CD4-positive, alpha-beta T cell (primary cell): Measurements from ENCODE around the gene PCLO. TPM values are rescaled to one million over a fixed set of nuclear protein-coding genes. Genes with fewer than 3 reads are reported as not detected.

ENCODE experiments used
- ATAC-seq: fragments of 200-7000 bp; cut with Tn5 transposase; one replicate; pipeline ENCODE4 v1.10.0; 2022; ENCODE audit warnings: mild to moderate bottlenecking; ENCODE audit not compliant: poor library complexity
- CTCF ChIA-PET: fragments of 350-600 bp; sonication (Branson Sonifier 250); formaldehyde crosslinking; loops from one replicate; lab custom pipeline; 2021; ENCODE audit warnings: antibody characterized with exemption, inconsistent platforms; lab: Charles Lee
- POLR2A ChIA-PET: fragments of 350-600 bp; sonication (Branson Sonifier 250); formaldehyde crosslinking; loops from one replicate; lab custom pipeline; 2021; ENCODE audit warnings: antibody characterized with exemption, inconsistent platforms; lab: Charles Lee
- DNase-seq, 14 experiments: peaks; one replicate each; pipeline ENCODE4 v3.0.0-alpha.2; 2013 to 2020; ENCODE audit warnings: mixed read lengths in 2 of 14
- H3K27ac ChIP-seq, 2 donors: one replicate each; pipeline versions ENCODE4 v1.5.1 to v1.7.0; 2013; ENCODE audit warnings: low read length in 2 of 2, low read depth in 1 of 2, mild to moderate bottlenecking in 1 of 2
- H3K27me3 ChIP-seq, 2 experiments: 1 replicate in 1 of 2; 2 replicates in 1 of 2; pipeline versions ENCODE4 v1.6.1 to v1.7.0; 2013; ENCODE audit warnings: low read length in 2 of 2, control low read depth in 1 of 2, mild to moderate bottlenecking in 1 of 2, moderate library complexity in 1 of 2; ENCODE audit not compliant: insufficient read depth in 2 of 2, control insufficient read depth in 1 of 2
- H3K36me3 ChIP-seq: one replicate; pipeline ENCODE4 v1.6.1; 2013; ENCODE audit warnings: low read length, control low read depth; ENCODE audit not compliant: insufficient read depth
- H3K4me1 ChIP-seq: one replicate; pipeline ENCODE4 v1.6.1; 2013; ENCODE audit warnings: low read length, control low read depth; ENCODE audit not compliant: insufficient read depth
- H3K4me3 ChIP-seq: one replicate; pipeline ENCODE4 v1.5.1; 2013; ENCODE audit warnings: mild to moderate bottlenecking, low read length, moderate library complexity
- H3K9me3 ChIP-seq, 2 experiments: 1 replicate in 1 of 2; 2 replicates in 1 of 2; pipeline versions ENCODE4 v1.6.1 to v1.7.0; 2013; ENCODE audit warnings: low read length in 2 of 2, mild to moderate bottlenecking in 2 of 2, control low read depth in 1 of 2, moderate library complexity in 1 of 2; ENCODE audit not compliant: control insufficient read depth in 1 of 2, insufficient read depth in 1 of 2
- H3K27ac Mint-ChIP-seq: one replicate; pipeline ENCODE4 v1.8.0; 2020; ENCODE audit warnings: mixed read lengths
- H3K27me3 Mint-ChIP-seq: one replicate; pipeline ENCODE4 v1.8.0; 2021; ENCODE audit warnings: mixed read lengths
- H3K36me3 Mint-ChIP-seq: one replicate; pipeline ENCODE4 v1.8.0; 2021; ENCODE audit warnings: low read depth, mixed read lengths
- H3K4me1 Mint-ChIP-seq: one replicate; pipeline ENCODE4 v1.8.0; 2021; ENCODE audit warnings: low read depth, mixed read lengths
- H3K4me3 Mint-ChIP-seq: one replicate; pipeline ENCODE4 v1.8.0; 2020; ENCODE audit warnings: mild to moderate bottlenecking, mixed read lengths
- H3K9me3 Mint-ChIP-seq: one replicate; pipeline ENCODE4 v1.8.0; 2020; ENCODE audit warnings: mixed read lengths
- CTCF ChIP-seq: fragments of 200-600 bp; IDR thresholded peaks from one replicate; pipeline ENCODE4 v1.8.0; 2022; ENCODE audit warnings: antibody characterized with exemption, mild to moderate bottlenecking
- intact Hi-C, 2 experiments: fragments of 100-400 bp; cut with DNase I in 1 of 2; cut with micrococcal nuclease in 1 of 2; formaldehyde crosslinking; loops; one replicate each; pipeline versions ENCODE4 v1.15.1 to v1.9.0; 2023 to 2025; cut with DNase I, micrococcal nuclease
- total RNA-seq, 174 experiments: library from RNA in 2 of 174; stranded (reverse) in 2 of 174; gene quantifications; one replicate each; pipeline ENCODE4 v1.2.3 and lab custom pipeline; 2021 to 2026

The PCLO gene
- total RNA-seq, 2 experiments from 2014 or later = not detected

DNA sequence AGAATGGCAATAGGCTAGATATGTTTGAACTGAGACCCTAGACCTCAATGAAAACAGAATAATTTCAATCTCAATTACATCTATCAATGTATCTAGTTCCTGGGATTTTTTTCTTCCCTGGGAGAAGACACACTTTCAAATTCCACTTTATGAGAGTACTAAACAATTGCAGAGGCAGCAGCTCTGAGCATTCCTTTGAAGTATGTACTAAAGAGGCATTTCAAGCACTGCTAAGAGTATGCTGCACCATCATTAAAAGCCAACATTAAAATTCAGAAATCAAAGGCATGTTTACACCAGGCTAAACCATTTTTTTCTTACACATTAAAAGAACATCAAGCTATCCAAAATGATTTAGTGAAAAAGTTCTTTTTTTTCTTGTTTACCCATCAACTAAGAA lies 421.2 kb downstream of the PCLO start:
- Histone ChIP-seq H3K36me3 (no peaks in the 10 kb centered on the region), H3K27ac (no peak overlapping the region), H3K4me1 (no peaks in the 10 kb centered on the region), H3K9me3 (no peaks in the 10 kb centered on the region), H3K4me3 (no peak overlapping the region), H3K27me3 (no peaks in the 10 kb centered on the region)
- Mint-ChIP-seq H3K9me3 (peaks cover 2% of the 10 kb centered on the region), H3K4me1 (no peaks in the 10 kb centered on the region), H3K27me3 (no peaks in the 10 kb centered on the region), H3K4me3 (no peak overlapping the region), H3K36me3 (no peaks in the 10 kb centered on the region), H3K27ac (no peak overlapping the region)
- no peak for TF ChIP-seq CTCF
- intact Hi-C loops = no loop called here
- ATAC-seq (no peak), DNase-seq (no peak)
- POLR2A ChIA-PET = no interaction called here
- CTCF ChIA-PET = no interaction called here

- POLR2A ChIA-PET = interaction anchor here (0.6 kb wide), 1 partner anchor 428 kb away, joined by 3 read pairs; no protein-coding TSS in a partner anchor
- no peaks in the 10 kb centered on the region for H3K4me1 Mint-ChIP-seq
- H3K9me3 Mint-ChIP-seq = peaks cover 2% of the 10 kb centered on the region
- H3K4me3 Mint-ChIP-seq = no peak overlapping the region
- intact Hi-C loops = no loop called here
- no peak overlapping the region for H3K27ac Mint-ChIP-seq
- no peaks in the 10 kb centered on the region for H3K4me1 ChIP-seq
- H3K36me3 Mint-ChIP-seq = no peaks in the 10 kb centered on the region
- no peaks in the 10 kb centered on the region for H3K9me3 ChIP-seq
- TF ChIP-seq CTCF = no peak
- no peaks in the 10 kb centered on the region for H3K27me3 ChIP-seq
- no peaks in the 10 kb centered on the region for H3K36me3 ChIP-seq
- CTCF ChIA-PET = no interaction called here
- no peak overlapping the region for H3K4me3 ChIP-seq
- no peaks in the 10 kb centered on the region for H3K27me3 Mint-ChIP-seq
- DNase-seq (no peak), ATAC-seq (no peak)
- no peak overlapping the region for H3K27ac ChIP-seq
Measured at GRCh38 chr7:82740246-82740848, 422.3 kb downstream of the PCLO start.

DNA sequence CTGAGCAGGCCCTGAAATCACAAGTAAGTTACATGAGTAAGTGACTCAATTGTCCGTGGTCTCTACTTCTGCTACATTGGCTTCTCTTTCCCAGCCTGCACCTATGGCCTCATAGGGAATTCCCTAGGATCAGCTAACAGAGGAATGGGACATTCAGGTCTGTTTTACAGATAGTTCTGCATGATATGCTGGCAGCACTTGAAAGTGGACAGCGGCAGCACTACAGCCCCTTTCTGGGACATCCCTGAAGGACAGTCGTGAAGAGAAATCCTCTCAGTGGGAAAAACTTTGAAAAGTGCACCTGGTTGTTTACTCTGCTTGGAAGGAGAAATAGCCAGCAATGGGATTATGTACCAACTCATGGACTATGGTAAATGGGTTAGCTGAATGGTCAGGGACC lies 426.1 kb downstream of the PCLO start:
- H3K4me1 Mint-ChIP-seq = no peaks in the 10 kb centered on the region
- no peak overlapping the region for H3K4me3 ChIP-seq
- ATAC-seq = no peak
- H3K36me3 Mint-ChIP-seq = no peaks in the 10 kb centered on the region
- POLR2A ChIA-PET = no interaction called here
- TF ChIP-seq CTCF = no peak
- H3K4me1 ChIP-seq = no peaks in the 10 kb centered on the region
- no peak overlapping the region for H3K27ac ChIP-seq
- DNase-seq = no peak
- CTCF ChIA-PET = no interaction called here
- H3K9me3 ChIP-seq = no peaks in the 10 kb centered on the region
- H3K9me3 Mint-ChIP-seq = no peaks in the 10 kb centered on the region
- intact Hi-C loops = no loop called here
- no peaks in the 10 kb centered on the region for H3K27me3 Mint-ChIP-seq
- H3K36me3 ChIP-seq = no peaks in the 10 kb centered on the region
- H3K4me3 Mint-ChIP-seq = no peak overlapping the region
- H3K27me3 ChIP-seq = no peaks in the 10 kb centered on the region
- H3K27ac Mint-ChIP-seq = no peak overlapping the region
